ENCODE results near the gene DHRS7B. TPM values are rescaled to one million over a fixed set of nuclear protein-coding genes. Genes with fewer than 3 reads are reported as not detected.

DHRS7B gene
- total and polyA plus RNA-seq, 12 donors = 17.1 to 48.6 (median 27.3) TPM

- H3K27ac ChIP-seq = peak overlapping the region in 2 of 10 donors; percentile 36 to 62
- WGBS, 2 donors = 62 to 71% methylated on average over 7 of the region's 7 CpGs
Measured at GRCh38 chr17:21208352-21208751, 81.6 kb downstream of the DHRS7B start.

GRCh38 chr17:21209511-21210175 lies 82.9 kb downstream of the DHRS7B start:
- no peak for TF ChIP-seq CTCF (IDR thresholded peaks at IDR 0.05)
- WGBS, 2 donors = 55 to 61% methylated on average over 17 of the region's 17 CpGs
- peaks cover 0 to 53% (median 0%) of the 10 kb centered on the region in 9 donors for H3K36me3 ChIP-seq
- DNase-seq = peak; percentile 48 to 56
- ATAC-seq = peak in 5 of 8 donors; percentile 3 to 52 (median 23)
- H3K27me3 ChIP-seq = no peaks in the 10 kb centered on the region
- intact Hi-C loops (cut with DNase I) = loop anchor here in 8 of 10 donors (5.0 to 10.0 kb wide), 9 partner anchors 37 to 185 kb away; partner anchors contain the start of genes DHRS7B (in 7 of the 8), MAP2K3 (in 2 of the 8) and NATD1 (in 1 of the 8)
- H3K4me1 ChIP-seq = peaks cover 43 to 82% (median 65%) of the 10 kb centered on the region in 9 donors
- no peaks in the 10 kb centered on the region for H3K9me3 ChIP-seq
- H3K27ac ChIP-seq = peak overlapping the region in 8 of 10 donors; percentile 9 to 62 (median 38)
- no peak overlapping the region for H3K4me3 ChIP-seq

More at GRCh38 chr17:21208352-21208751, 81.6 kb downstream of the DHRS7B start:
- H3K4me1 ChIP-seq = peaks cover 44 to 94% (median 64%) of the 10 kb centered on the region in 9 donors
- ATAC-seq = no peak
- H3K36me3 ChIP-seq = peaks cover 0 to 55% (median 0%) of the 10 kb centered on the region in 9 donors
- H3K9me3 ChIP-seq = no peaks in the 10 kb centered on the region
- H3K4me3 ChIP-seq = no peak overlapping the region
- no peak for TF ChIP-seq CTCF (IDR thresholded peaks at IDR 0.05)
- no peak for DNase-seq
- no peaks in the 10 kb centered on the region for H3K27me3 ChIP-seq
- intact Hi-C loops (cut with DNase I) = loop anchor here in 3 of 10 donors (5.0 to 10.0 kb wide), 4 partner anchors 36 to 184 kb away; partner anchors contain the start of gene DHRS7B (in 1 of the 3)

GRCh38 chr17:21210411-21211076 lies 83.8 kb downstream of the DHRS7B start:
- Histone ChIP-seq H3K4me3 (no peak overlapping the region), H3K9me3 (no peaks in the 10 kb centered on the region), H3K36me3 (peaks cover 0 to 52% (median 0%) of the 10 kb centered on the region in 9 donors), H3K27me3 (no peaks in the 10 kb centered on the region), H3K4me1 (peaks cover 42 to 81% (median 64%) of the 10 kb centered on the region in 9 donors), H3K27ac (peak overlapping the region in 5 of 10 donors; percentile 8 to 62 (median 39))
- ATAC-seq (no peak), DNase-seq (no peak)
- no peak for TF ChIP-seq CTCF (IDR thresholded peaks at IDR 0.05)
- WGBS, 2 donors = 66 to 70% methylated on average over 15 of the region's 15 CpGs
- intact Hi-C loops (cut with DNase I) = loop anchor here in 8 of 10 donors (5.0 to 10.0 kb wide), 7 partner anchors 37 to 86 kb away; partner anchors contain the start of genes DHRS7B (in 6 of the 8), MAP2K3 (in 2 of the 8) and NATD1 (in 1 of the 8)

GRCh38 chr17:21211825-21212479 lies 85.2 kb downstream of the DHRS7B start:
- H3K27ac ChIP-seq = peak overlapping the region in 1 of 10 donors; percentile 25
- peak overlapping the region in 2 of 10 donors; percentile 81 to 99 for H3K4me3 ChIP-seq
- peaks cover 42 to 77% (median 67%) of the 10 kb centered on the region in 9 donors for H3K4me1 ChIP-seq
- no peaks in the 10 kb centered on the region for H3K9me3 ChIP-seq
- DNase-seq = no peak
- TF ChIP-seq CTCF (IDR thresholded peaks at IDR 0.05) = no peak
- no peak for ATAC-seq
- no peaks in the 10 kb centered on the region for H3K27me3 ChIP-seq
- H3K36me3 ChIP-seq = peaks cover 0 to 45% (median 0%) of the 10 kb centered on the region in 9 donors
- 69 to 71% methylated on average over 9 of the region's 9 CpGs for WGBS, 2 donors
- intact Hi-C loops (cut with DNase I) = loop anchor here in 9 of 10 donors (2.0 to 10.0 kb wide), 8 partner anchors 35 to 87 kb away; partner anchors contain the start of genes DHRS7B (in 6 of the 9), MAP2K3 (in 2 of the 9) and NATD1 (in 1 of the 9)

All from heart right ventricle (tissue), 16 donors.